Adrenal gland (tissue), 12 donors: Measurements from ENCODE around the gene ARID3C. TPM values are rescaled to one million over a fixed set of nuclear protein-coding genes. Genes with fewer than 3 reads are reported as not detected.

Source experiments
- DNase-seq, 7 donors: peaks; one replicate each; pipeline ENCODE4 v3.0.0-alpha.2; 2019 to 2020
- H3K27ac ChIP-seq, 5 donors: fragments of 200-600 bp; sonication (generic) in 4 of 5; 1 replicate in 3 of 5; 2 replicates in 2 of 5; pipeline versions ENCODE4 v1.5.1 to v1.8.0; 2016 to 2020; ENCODE audit warnings: mild to moderate bottlenecking in 1 of 5
- H3K27me3 ChIP-seq: fragments of 200-600 bp; 2 replicates; pipeline ENCODE4 v1.8.0; 2021
- H3K36me3 ChIP-seq, 2 donors: fragments of 200-600 bp; replicated peaks in 1 of 2; 1 replicate in 1 of 2; 2 replicates in 1 of 2; pipeline versions ENCODE4 v1.5.1 to v1.8.0; 2018 to 2022
- H3K4me1 ChIP-seq, 2 donors: fragments of 200-600 bp; replicated peaks in 1 of 2; 1 replicate in 1 of 2; 2 replicates in 1 of 2; pipeline versions ENCODE4 v1.5.1 to v1.8.0; 2018 to 2021
- H3K4me3 ChIP-seq, 4 donors: fragments of 200-600 bp; sonication (generic) in 3 of 4; one replicate each; pipeline ENCODE4 v1.5.1; 2016 to 2018
- H3K9me3 ChIP-seq, 3 donors: fragments of 200-600 bp; sonication (generic) in 1 of 3; replicated peaks in 1 of 3; 1 replicate in 2 of 3; 2 replicates in 1 of 3; pipeline versions ENCODE4 v1.5.1 to v1.8.0; 2016 to 2021
- POLR2A ChIP-seq, 2 donors: fragments of 450-650 bp; IDR thresholded peaks; one replicate each; pipeline ENCODE4 v1.6.1; 2017; ENCODE audit warnings: antibody characterized with exemption in 2 of 2, mild to moderate bottlenecking in 2 of 2, moderate library complexity in 1 of 2
- WGBS, 4 donors: extraction: QIAGEN DNeasy Blood & Tissue Kit in 2 of 4; methylation state at CpG; one replicate each; pipeline versions ENCODE4 v1.1.5 to v1.1.7; 2013 to 2017; 5-methylcytosine and 5-hydroxymethylcytosine counted together
- intact Hi-C, 2 donors: fragments of 100-400 bp; cut with DNase I; formaldehyde crosslinking; loops; one replicate each; pipeline versions ENCODE4 v1.14.1 to v1.15.0; 2022 to 2023
- polyA plus RNA-seq, 3 donors: library from polyadenylated mRNA; stranded (reverse); fragments of 200-250 nt in 2 of 3; fragments of 350-450 nt in 1 of 3; fragmentation: Illumina TruSeq in 1 of 3; extraction: RNeasy Lipid Tissue Mini Kit (QIAGEN cat#74804) in 1 of 3; gene quantifications; one replicate each; pipeline ENCODE4 v1.2.3, GENCODE V29; 2013 to 2014
- total RNA-seq, 9 donors: library from RNA; depleted of rRNA in 4 of 9; stranded (reverse); fragments of >200 nt in 4 of 9; fragments of 120-200 nt in 1 of 9; fragmentation: NEBNext Ultra II Directional in 1 of 9; extraction: Animal tissue kit (Norgen Biotek cat#: 25700) in 1 of 9; gene quantifications; one replicate each; pipeline versions ENCODE4 v1.1.0 to v1.2.4, GENCODE V29; 2013 to 2023
- TF ChIP-seq, protein P1 (sequence below), 6 experiments: fragments of 450-650 bp in 4 of 6; fragments of 200-600 bp in 2 of 6; sonication (generic) in 1 of 6; IDR thresholded peaks; 1 replicate in 5 of 6; 2 replicates in 1 of 6; pipeline versions ENCODE4 v1.5.1 to v1.8.0; 2016 to 2021; ENCODE audit warnings: antibody characterized with exemption in 6 of 6, mild to moderate bottlenecking in 2 of 6, moderate library complexity in 1 of 6
- donor health status: healthy with polysubstance abuse.
- donor health status: Bipolar disorder and iron deficiency.
- donor health status: DM: yes; HTN: yes; CAD: no.
- donor health status: DM: no; HTN: no; CAD: no.
- donor health status: DM: no; HTN: no; CAD: no.
- donor health status: DM: yes; HTN: yes; CAD: no.

ARID3C gene
- total and polyA plus RNA-seq, 12 donors, result not detected

- Histone ChIP-seq H3K36me3 (no peaks in the 10 kb centered on the region), H3K4me3 (no peak overlapping the region), H3K9me3 (no peaks in the 10 kb centered on the region), H3K27me3 (peaks cover 16% of the 10 kb centered on the region), H3K4me1 (peaks cover 0 to 5% of the 10 kb centered on the region in 2 donors), H3K27ac (no peak overlapping the region)
- WGBS, 4 donors, result 80 to 86% (median 84%) methylated on average over 20 to 21 of the region's 21 CpGs
- TF ChIP-seq, protein P1, sequence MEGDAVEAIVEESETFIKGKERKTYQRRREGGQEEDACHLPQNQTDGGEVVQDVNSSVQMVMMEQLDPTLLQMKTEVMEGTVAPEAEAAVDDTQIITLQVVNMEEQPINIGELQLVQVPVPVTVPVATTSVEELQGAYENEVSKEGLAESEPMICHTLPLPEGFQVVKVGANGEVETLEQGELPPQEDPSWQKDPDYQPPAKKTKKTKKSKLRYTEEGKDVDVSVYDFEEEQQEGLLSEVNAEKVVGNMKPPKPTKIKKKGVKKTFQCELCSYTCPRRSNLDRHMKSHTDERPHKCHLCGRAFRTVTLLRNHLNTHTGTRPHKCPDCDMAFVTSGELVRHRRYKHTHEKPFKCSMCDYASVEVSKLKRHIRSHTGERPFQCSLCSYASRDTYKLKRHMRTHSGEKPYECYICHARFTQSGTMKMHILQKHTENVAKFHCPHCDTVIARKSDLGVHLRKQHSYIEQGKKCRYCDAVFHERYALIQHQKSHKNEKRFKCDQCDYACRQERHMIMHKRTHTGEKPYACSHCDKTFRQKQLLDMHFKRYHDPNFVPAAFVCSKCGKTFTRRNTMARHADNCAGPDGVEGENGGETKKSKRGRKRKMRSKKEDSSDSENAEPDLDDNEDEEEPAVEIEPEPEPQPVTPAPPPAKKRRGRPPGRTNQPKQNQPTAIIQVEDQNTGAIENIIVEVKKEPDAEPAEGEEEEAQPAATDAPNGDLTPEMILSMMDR (IDR thresholded peaks at IDR 0.05), result no peak
- TF ChIP-seq POLR2A (IDR thresholded peaks at IDR 0.05), result no peak
- intact Hi-C loops, result no loop called here
- DNase-seq, result no peak
Observed at GRCh38 chr9:34575862-34576596, 52.8 kb downstream of the ARID3C start.

GRCh38 chr9:34575241-34575640 lies 53.6 kb downstream of the ARID3C start:
- H3K9me3 ChIP-seq, result no peaks in the 10 kb centered on the region
- intact Hi-C loops, result no loop called here
- no peak overlapping the region for H3K4me3 ChIP-seq
- peaks cover 0 to 5% of the 10 kb centered on the region in 2 donors for H3K4me1 ChIP-seq
- TF ChIP-seq POLR2A (IDR thresholded peaks at IDR 0.05), result no peak
- TF ChIP-seq, protein P1 (IDR thresholded peaks at IDR 0.05), result no peak
- no peak overlapping the region for H3K27ac ChIP-seq
- H3K27me3 ChIP-seq, result peaks cover 16% of the 10 kb centered on the region
- DNase-seq, result no peak
- 53 to 64% (median 56%) methylated on average over 8 of the region's 8 CpGs for WGBS, 4 donors
- no peaks in the 10 kb centered on the region for H3K36me3 ChIP-seq

- H3K36me3 ChIP-seq, result no peaks in the 10 kb centered on the region
- intact Hi-C loops, result no loop called here
- no peak overlapping the region for H3K4me3 ChIP-seq
- peaks cover 16% of the 10 kb centered on the region for H3K27me3 ChIP-seq
- DNase-seq, result no peak
- TF ChIP-seq, protein P1 (IDR thresholded peaks at IDR 0.05), result no peak
- 84 to 94% (median 87%) methylated on average over 9 to 12 of the region's 12 CpGs for WGBS, 4 donors
- no peak overlapping the region for H3K27ac ChIP-seq
- H3K9me3 ChIP-seq, result no peaks in the 10 kb centered on the region
- H3K4me1 ChIP-seq, result peaks cover 0 to 5% of the 10 kb centered on the region in 2 donors
Observed at GRCh38 chr9:34574571-34574970, 54.3 kb downstream of the ARID3C start.

DNA sequence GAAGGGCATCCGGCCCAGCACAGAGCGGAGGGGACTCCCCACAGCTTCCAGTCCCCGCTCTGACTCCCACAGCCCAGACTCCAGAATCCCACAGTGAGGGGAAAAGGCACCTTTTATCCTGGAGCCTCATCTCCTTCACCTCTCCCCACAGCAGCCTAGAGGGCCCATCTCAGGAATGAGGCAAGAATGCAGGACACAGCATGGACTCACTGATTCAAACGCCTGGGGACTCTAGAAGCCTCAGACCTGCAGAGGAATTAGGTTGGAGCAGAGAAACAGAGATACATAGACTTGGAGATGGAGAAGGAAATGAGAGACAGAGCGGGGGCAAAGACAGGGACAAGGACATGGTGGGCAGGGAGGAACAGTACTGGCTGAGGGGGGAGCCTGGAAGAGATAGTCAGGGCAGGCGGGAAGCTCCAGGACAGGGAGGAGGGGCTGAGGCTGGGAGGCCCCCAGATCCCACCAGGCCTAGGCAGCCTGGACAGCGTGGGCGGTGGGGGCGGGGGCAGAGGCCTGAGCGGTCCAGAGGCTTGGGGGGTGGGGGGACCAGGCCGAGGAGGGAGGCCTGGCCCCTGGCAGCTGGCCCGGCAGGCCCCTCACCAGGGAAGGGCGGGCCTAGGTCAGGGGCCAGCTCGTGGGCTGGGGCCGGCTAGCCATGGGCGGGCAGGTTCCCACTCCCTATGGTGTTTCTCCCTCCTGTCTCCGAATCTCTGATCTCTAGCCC lies 55.1 kb downstream of the ARID3C start:
- TF ChIP-seq POLR2A (IDR thresholded peaks at IDR 0.05), result no peak
- TF ChIP-seq, protein P1 (IDR thresholded peaks at IDR 0.05), result no peak
- Histone ChIP-seq H3K36me3 (no peaks in the 10 kb centered on the region), H3K4me1 (peaks cover 0 to 5% of the 10 kb centered on the region in 2 donors), H3K27me3 (peaks cover 13% of the 10 kb centered on the region), H3K4me3 (no peak overlapping the region), H3K27ac (no peak overlapping the region), H3K9me3 (no peaks in the 10 kb centered on the region)
- WGBS, 4 donors, result 82 to 91% (median 86%) methylated on average over 12 to 17 of the region's 17 CpGs
- intact Hi-C loops, result no loop called here
- no peak for DNase-seq
